Measurements from ENCODE around the gene DYNC1H1. TPM values are rescaled to one million over a fixed set of nuclear protein-coding genes. Genes with fewer than 3 reads are reported as not detected.

The DYNC1H1 gene
- total RNA-seq, 1 experiment from 2014 or later: 361 TPM

GRCh38 chr14:101939646-101940170 is 24.7 kb upstream of the DYNC1H1 start:
- ATAC-seq: no peak

DNA sequence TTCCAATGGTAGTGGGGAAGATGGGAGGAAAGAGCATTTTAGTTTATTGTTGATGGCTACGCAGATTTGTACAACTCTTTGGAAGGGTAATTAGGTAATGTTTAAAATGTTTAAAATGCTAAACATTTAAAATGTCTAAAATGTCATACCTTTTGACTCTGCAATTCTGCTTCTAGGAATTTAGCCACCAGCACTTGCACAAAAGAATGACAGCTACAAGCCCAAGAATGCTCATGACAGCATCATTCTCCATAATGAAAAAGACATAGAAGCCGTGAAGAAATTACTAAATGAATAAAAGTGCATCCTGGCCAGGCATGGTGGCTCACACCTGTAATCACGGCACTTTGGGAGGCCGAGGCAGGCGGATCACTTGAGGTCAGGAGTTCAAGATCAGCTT is 19.9 kb upstream of the DYNC1H1 start:
- Histone ChIP-seq H3K27me3 (ENCODE audit: insufficient read depth, low read length) (peaks cover 6% of the 10 kb centered on the region; the same call in 1 of the 2 replicates), H3K27ac (ENCODE audit: low read depth, low read length) (no peak overlapping the region), H3K4me1 (ENCODE audit: control insufficient read depth in 1 of 2, insufficient read depth in 2 of 2, low read length in 2 of 2) (peaks cover 4 to 6% of the 10 kb centered on the region in 2 experiments), H3K9me3 (ENCODE audit: control insufficient read depth in 1 of 2, insufficient read depth in 1 of 2, low read depth in 1 of 2, low read length in 2 of 2) (no peaks in the 10 kb centered on the region), H3K79me2 (ENCODE audit: insufficient read depth, low read length) (peaks cover 10% of the 10 kb centered on the region), H3K4me3 (replicated peaks in 1 of 2; ENCODE audit: low read depth in 1 of 2, low read length in 2 of 2) (no peak overlapping the region), H2AFZ (ENCODE audit: low read depth, low read length, poor library complexity, severe bottlenecking) (no peak overlapping the region), H3K4me2 (ENCODE audit: low read length) (no peak overlapping the region), H3K9me2 (ENCODE audit: insufficient read depth) (no peaks in the 10 kb centered on the region), H4K20me1 (ENCODE audit: insufficient read depth) (no peaks in the 10 kb centered on the region), H3K9ac (ENCODE audit: low read length) (no peak overlapping the region), H3K36me3 (ENCODE audit: control insufficient read depth in 1 of 2, insufficient read depth in 2 of 2, low read length in 2 of 2) (no peaks in the 10 kb centered on the region)
- ATAC-seq: no peak
- CTCF ChIA-PET: no interaction called here
- DNase-seq (ENCODE audit: low read depth, low spot score): no peak
- intact Hi-C loops (cut with micrococcal nuclease): no loop called here
- no TSS peak for BruUV-seq (replicated peaks)
- POLR2A ChIA-PET: no interaction called here
- RAD21 ChIA-PET (ENCODE audit: low non-redundant PET in 1 of 2, low total read pairs in 2 of 2, uncharacterized antibody in 2 of 2, unreplicated experiment in 2 of 2): no interaction called here
- TF ChIP-seq ELF1 (IDR thresholded peaks at IDR 0.05; ENCODE audit: borderline replicate concordance, low read depth) (no peak), ATF3 (IDR thresholded peaks at IDR 0.05) (no peak), FOSL1 (IDR thresholded peaks at IDR 0.05; ENCODE audit: low read depth) (no peak), RAD21 (IDR thresholded peaks at IDR 0.05; ENCODE audit: low read depth) (no peak), POLR2A (IDR thresholded peaks at IDR 0.05; ENCODE audit: borderline replicate concordance, extremely low read depth, insufficient read depth, insufficient read length) (no peak), YY1 (IDR thresholded peaks at IDR 0.05; ENCODE audit: extremely low read depth, insufficient replicate concordance, low read depth, low read length) (no peak), ZFX (IDR thresholded peaks at IDR 0.05) (no peak)
- TF ChIP-seq, protein P1, sequence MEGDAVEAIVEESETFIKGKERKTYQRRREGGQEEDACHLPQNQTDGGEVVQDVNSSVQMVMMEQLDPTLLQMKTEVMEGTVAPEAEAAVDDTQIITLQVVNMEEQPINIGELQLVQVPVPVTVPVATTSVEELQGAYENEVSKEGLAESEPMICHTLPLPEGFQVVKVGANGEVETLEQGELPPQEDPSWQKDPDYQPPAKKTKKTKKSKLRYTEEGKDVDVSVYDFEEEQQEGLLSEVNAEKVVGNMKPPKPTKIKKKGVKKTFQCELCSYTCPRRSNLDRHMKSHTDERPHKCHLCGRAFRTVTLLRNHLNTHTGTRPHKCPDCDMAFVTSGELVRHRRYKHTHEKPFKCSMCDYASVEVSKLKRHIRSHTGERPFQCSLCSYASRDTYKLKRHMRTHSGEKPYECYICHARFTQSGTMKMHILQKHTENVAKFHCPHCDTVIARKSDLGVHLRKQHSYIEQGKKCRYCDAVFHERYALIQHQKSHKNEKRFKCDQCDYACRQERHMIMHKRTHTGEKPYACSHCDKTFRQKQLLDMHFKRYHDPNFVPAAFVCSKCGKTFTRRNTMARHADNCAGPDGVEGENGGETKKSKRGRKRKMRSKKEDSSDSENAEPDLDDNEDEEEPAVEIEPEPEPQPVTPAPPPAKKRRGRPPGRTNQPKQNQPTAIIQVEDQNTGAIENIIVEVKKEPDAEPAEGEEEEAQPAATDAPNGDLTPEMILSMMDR (IDR thresholded peaks at IDR 0.05 in 2 of 3, conservative IDR thresholded peaks at IDR 0.05 in 1 of 3; ENCODE audit: borderline replicate concordance in 1 of 3, insufficient read depth in 1 of 3, low read depth in 2 of 3, low read length in 2 of 3): no peak
- TF ChIP-seq, protein P2, sequence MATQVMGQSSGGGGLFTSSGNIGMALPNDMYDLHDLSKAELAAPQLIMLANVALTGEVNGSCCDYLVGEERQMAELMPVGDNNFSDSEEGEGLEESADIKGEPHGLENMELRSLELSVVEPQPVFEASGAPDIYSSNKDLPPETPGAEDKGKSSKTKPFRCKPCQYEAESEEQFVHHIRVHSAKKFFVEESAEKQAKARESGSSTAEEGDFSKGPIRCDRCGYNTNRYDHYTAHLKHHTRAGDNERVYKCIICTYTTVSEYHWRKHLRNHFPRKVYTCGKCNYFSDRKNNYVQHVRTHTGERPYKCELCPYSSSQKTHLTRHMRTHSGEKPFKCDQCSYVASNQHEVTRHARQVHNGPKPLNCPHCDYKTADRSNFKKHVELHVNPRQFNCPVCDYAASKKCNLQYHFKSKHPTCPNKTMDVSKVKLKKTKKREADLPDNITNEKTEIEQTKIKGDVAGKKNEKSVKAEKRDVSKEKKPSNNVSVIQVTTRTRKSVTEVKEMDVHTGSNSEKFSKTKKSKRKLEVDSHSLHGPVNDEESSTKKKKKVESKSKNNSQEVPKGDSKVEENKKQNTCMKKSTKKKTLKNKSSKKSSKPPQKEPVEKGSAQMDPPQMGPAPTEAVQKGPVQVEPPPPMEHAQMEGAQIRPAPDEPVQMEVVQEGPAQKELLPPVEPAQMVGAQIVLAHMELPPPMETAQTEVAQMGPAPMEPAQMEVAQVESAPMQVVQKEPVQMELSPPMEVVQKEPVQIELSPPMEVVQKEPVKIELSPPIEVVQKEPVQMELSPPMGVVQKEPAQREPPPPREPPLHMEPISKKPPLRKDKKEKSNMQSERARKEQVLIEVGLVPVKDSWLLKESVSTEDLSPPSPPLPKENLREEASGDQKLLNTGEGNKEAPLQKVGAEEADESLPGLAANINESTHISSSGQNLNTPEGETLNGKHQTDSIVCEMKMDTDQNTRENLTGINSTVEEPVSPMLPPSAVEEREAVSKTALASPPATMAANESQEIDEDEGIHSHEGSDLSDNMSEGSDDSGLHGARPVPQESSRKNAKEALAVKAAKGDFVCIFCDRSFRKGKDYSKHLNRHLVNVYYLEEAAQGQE (IDR thresholded peaks at IDR 0.05; ENCODE audit: low read depth): no peak

More at GRCh38 chr14:101939646-101940170, 24.7 kb upstream of the DYNC1H1 start:
- H3K27ac ChIP-seq (ENCODE audit: low read depth, low read length): no peak overlapping the region
- DNase-seq (ENCODE audit: low read depth, low spot score): no peak
- no peak overlapping the region for H3K4me3 ChIP-seq (replicated peaks in 1 of 2; ENCODE audit: low read depth in 1 of 2, low read length in 2 of 2)
- H4K20me1 ChIP-seq (ENCODE audit: insufficient read depth): no peaks in the 10 kb centered on the region
- no peak for TF ChIP-seq POLR2A (IDR thresholded peaks at IDR 0.05; ENCODE audit: borderline replicate concordance, extremely low read depth, insufficient read depth, insufficient read length)
- TF ChIP-seq, protein P3, sequence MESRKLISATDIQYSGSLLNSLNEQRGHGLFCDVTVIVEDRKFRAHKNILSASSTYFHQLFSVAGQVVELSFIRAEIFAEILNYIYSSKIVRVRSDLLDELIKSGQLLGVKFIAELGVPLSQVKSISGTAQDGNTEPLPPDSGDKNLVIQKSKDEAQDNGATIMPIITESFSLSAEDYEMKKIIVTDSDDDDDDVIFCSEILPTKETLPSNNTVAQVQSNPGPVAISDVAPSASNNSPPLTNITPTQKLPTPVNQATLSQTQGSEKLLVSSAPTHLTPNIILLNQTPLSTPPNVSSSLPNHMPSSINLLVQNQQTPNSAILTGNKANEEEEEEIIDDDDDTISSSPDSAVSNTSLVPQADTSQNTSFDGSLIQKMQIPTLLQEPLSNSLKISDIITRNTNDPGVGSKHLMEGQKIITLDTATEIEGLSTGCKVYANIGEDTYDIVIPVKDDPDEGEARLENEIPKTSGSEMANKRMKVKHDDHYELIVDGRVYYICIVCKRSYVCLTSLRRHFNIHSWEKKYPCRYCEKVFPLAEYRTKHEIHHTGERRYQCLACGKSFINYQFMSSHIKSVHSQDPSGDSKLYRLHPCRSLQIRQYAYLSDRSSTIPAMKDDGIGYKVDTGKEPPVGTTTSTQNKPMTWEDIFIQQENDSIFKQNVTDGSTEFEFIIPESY (IDR thresholded peaks at IDR 0.05; ENCODE audit: extremely low read depth, insufficient replicate concordance, low read length): no peak
- peaks cover 10% of the 10 kb centered on the region; the same call in 1 of the 2 replicates for H3K27me3 ChIP-seq (ENCODE audit: insufficient read depth, low read length)
- no TSS peak for BruUV-seq (replicated peaks)
- no peaks in the 10 kb centered on the region for H3K4me1 ChIP-seq (ENCODE audit: control insufficient read depth in 1 of 2, insufficient read depth in 2 of 2, low read length in 2 of 2)
- RAD21 ChIA-PET (ENCODE audit: low non-redundant PET in 1 of 2, low total read pairs in 2 of 2, uncharacterized antibody in 2 of 2, unreplicated experiment in 2 of 2): no interaction called here
- intact Hi-C loops (cut with micrococcal nuclease): no loop called here
- no peak overlapping the region for H2AFZ ChIP-seq (ENCODE audit: low read depth, low read length, poor library complexity, severe bottlenecking)
- no peaks in the 10 kb centered on the region for H3K36me3 ChIP-seq (ENCODE audit: control insufficient read depth in 1 of 2, insufficient read depth in 2 of 2, low read length in 2 of 2)
- no peaks in the 10 kb centered on the region for H3K9me2 ChIP-seq (ENCODE audit: insufficient read depth)
- H3K9ac ChIP-seq (ENCODE audit: low read length): no peak overlapping the region
- POLR2A ChIA-PET: no interaction called here
- no peaks in the 10 kb centered on the region for H3K9me3 ChIP-seq (ENCODE audit: control insufficient read depth in 1 of 2, insufficient read depth in 1 of 2, low read depth in 1 of 2, low read length in 2 of 2)
- CTCF ChIA-PET: no interaction called here
- H3K4me2 ChIP-seq (ENCODE audit: low read length): no peak overlapping the region
- H3K79me2 ChIP-seq (ENCODE audit: insufficient read depth, low read length): no peaks in the 10 kb centered on the region

All from HCT116 (cell line).